ENCODE measurements around the gene CARF.
"Not testable (repeated sequence)": the region's sequence is repeated elsewhere in the genome, so short reads cannot be mapped to it uniquely, and the experiment has no call there.

The CARF gene

GRCh38 chr2:202911512-202912341 lies at the start of gene CARF, which contains the start of gene WDR12:
TSS of gene CARF (plus strand) at chr2:202912275. CDS start at chr2:202941903, 29,628 bp downstream.
TSS of gene WDR12 (minus strand) at chr2:202911673. CDS start at chr2:202911476, 197 bp downstream.
- peak; percentile 77 to 84 for DNase-seq (ENCODE audit: extremely low read depth in 1 of 2, low read depth in 1 of 2)

- peak in 1 of 2 donors; percentile 43 for DNase-seq (ENCODE audit: extremely low read depth in 1 of 2, low read depth in 1 of 2)
Measured at GRCh38 chr2:202870431-202871299, 41.4 kb upstream of the CARF start.

- peak in 1 of 2 donors; percentile 40 for DNase-seq (ENCODE audit: extremely low read depth in 1 of 2, low read depth in 1 of 2)
Measured at GRCh38 chr2:202871300-202872141, 40.6 kb upstream of the CARF start, which contains the start of gene ICA1L. TSS of gene ICA1L (minus strand) at chr2:202871766. CDS start at chr2:202829009, 42,757 bp downstream.

- DNase-seq (ENCODE audit: extremely low read depth in 1 of 2, low read depth in 1 of 2), result no peak
Measured at GRCh38 chr2:202877699-202878098, 34.4 kb upstream of the CARF start.

GRCh38 chr2:202881570-202881969 lies 30.5 kb upstream of the CARF start:
- DNase-seq (ENCODE audit: extremely low read depth in 1 of 2, low read depth in 1 of 2), result no peak

- no peak for DNase-seq (ENCODE audit: extremely low read depth in 1 of 2, low read depth in 1 of 2)
Measured at GRCh38 chr2:202883987-202884675, 27.9 kb upstream of the CARF start.

- no peak for DNase-seq (ENCODE audit: extremely low read depth in 1 of 2, low read depth in 1 of 2)
Measured at GRCh38 chr2:202885190-202885589, 26.9 kb upstream of the CARF start.

GRCh38 chr2:202905507-202905906 lies 6.6 kb upstream of the CARF start:
- DNase-seq (ENCODE audit: extremely low read depth in 1 of 2, low read depth in 1 of 2), result not testable (repeated sequence)

GRCh38 chr2:202908186-202908585 lies 3.9 kb upstream of the CARF start:
- DNase-seq (ENCODE audit: extremely low read depth in 1 of 2, low read depth in 1 of 2), result no peak

GRCh38 chr2:202909394-202910192 lies 2.5 kb upstream of the CARF start:
- no peak for DNase-seq (ENCODE audit: extremely low read depth in 1 of 2, low read depth in 1 of 2)

GRCh38 chr2:202910250-202910649 lies 1.8 kb upstream of the CARF start:
- DNase-seq (ENCODE audit: extremely low read depth in 1 of 2, low read depth in 1 of 2), result not testable (repeated sequence)

GRCh38 chr2:202910698-202911097 lies 1.4 kb upstream of the CARF start:
- DNase-seq (ENCODE audit: extremely low read depth in 1 of 2, low read depth in 1 of 2), result no peak

GRCh38 chr2:202911203-202911511 lies 918 bp upstream of the CARF start:
- DNase-seq (ENCODE audit: extremely low read depth in 1 of 2, low read depth in 1 of 2), result no peak

- not testable (repeated sequence) for DNase-seq (ENCODE audit: extremely low read depth in 1 of 2, low read depth in 1 of 2)
Measured at GRCh38 chr2:202912342-202913201, 497 bp downstream of the CARF start.

- no peak for DNase-seq (ENCODE audit: extremely low read depth in 1 of 2, low read depth in 1 of 2)
Measured at GRCh38 chr2:202918860-202919259, 6.8 kb downstream of the CARF start.

GRCh38 chr2:202932425-202933138 lies 20.5 kb downstream of the CARF start:
- no peak for DNase-seq (ENCODE audit: extremely low read depth in 1 of 2, low read depth in 1 of 2)

GRCh38 chr2:202933139-202933510 lies 21.1 kb downstream of the CARF start:
- DNase-seq (ENCODE audit: extremely low read depth in 1 of 2, low read depth in 1 of 2), result no peak

GRCh38 chr2:202933958-202934357 lies 21.9 kb downstream of the CARF start:
- DNase-seq (ENCODE audit: extremely low read depth in 1 of 2, low read depth in 1 of 2), result no peak

All from activated CD8-positive, alpha-beta memory T cell treated with anti-CD3 and anti-CD28 coated beads for 1 hour (primary cell).